RPMI8226 (cell line): Measurements from ENCODE around the gene ALOX15.
"Not testable (repeated sequence)": the region's sequence is repeated elsewhere in the genome, so short reads cannot be mapped to it uniquely, and the experiment has no call there.

Experiments used
- DNase-seq: peaks from one replicate; pipeline ENCODE4 v3.0.0-alpha.2; 2015

Gene ALOX15

GRCh38 chr17:4590981-4591453, 50.5 kb downstream of the ALOX15 start:
- no peak for DNase-seq

GRCh38 chr17:4590042-4590441, 51.4 kb downstream of the ALOX15 start:
- DNase-seq: not testable (repeated sequence)

- DNase-seq: no peak
Measured at GRCh38 chr17:4588898-4589625, 52.4 kb downstream of the ALOX15 start.

- no peak for DNase-seq
Measured at GRCh38 chr17:4588391-4588790, 53.1 kb downstream of the ALOX15 start.

- DNase-seq: no peak
Measured at GRCh38 chr17:4587803-4588202, 53.7 kb downstream of the ALOX15 start.

GRCh38 chr17:4587195-4587594, 54.3 kb downstream of the ALOX15 start:
- no peak for DNase-seq

- DNase-seq: no peak
Measured at GRCh38 chr17:4586043-4586442, 55.4 kb downstream of the ALOX15 start.

- DNase-seq: no peak
Measured at GRCh38 chr17:4585638-4585994, 55.9 kb downstream of the ALOX15 start.

GRCh38 chr17:4584917-4585637, 56.4 kb downstream of the ALOX15 start:
- no peak for DNase-seq

GRCh38 chr17:4584101-4584916, 57.2 kb downstream of the ALOX15 start, which contains the start of gene SMTNL2:
Gene SMTNL2 (plus strand): TSS chr17:4584529. CDS start chr17:4584606, 77 bp downstream.
- no peak for DNase-seq

GRCh38 chr17:4583782-4584100, 57.7 kb downstream of the ALOX15 start:
- peak; percentile 53 for DNase-seq

- no peak for DNase-seq
Measured at GRCh38 chr17:4583206-4583605, 58.3 kb downstream of the ALOX15 start.

GRCh38 chr17:4582691-4583090, 58.8 kb downstream of the ALOX15 start:
- no peak for DNase-seq

GRCh38 chr17:4582101-4582501, 59.4 kb downstream of the ALOX15 start:
- no peak for DNase-seq
